OCI-LY7 (cell line): ENCODE results near the gene BHLHA15. TPM values are rescaled to one million over a fixed set of nuclear protein-coding genes. Genes with fewer than 3 reads are reported as not detected.

Experiments
- BruUV-seq: library from RNA; stranded (reverse); fragments of 400-500 nt; replicated peaks from 2 replicates; lab custom pipeline; 2021; lab: Mats Ljungman, UMichigan
- CTCF ChIA-PET: fragments of 300-600 bp; sonication (Branson Sonifier 250); formaldehyde crosslinking; loops from one replicate; lab custom pipeline; 2022; ENCODE audit warnings: antibody characterized with exemption; ENCODE audit not compliant: unreplicated experiment; lab: Charles Lee
- POLR2A ChIA-PET: fragments of 300-600 bp; sonication (Branson Sonifier 250); formaldehyde crosslinking; loops from one replicate; lab custom pipeline; 2022; ENCODE audit warnings: antibody characterized with exemption; lab: Charles Lee
- DNase-seq: peaks from one replicate; pipeline ENCODE4 v3.0.0-alpha.2; 2015; ENCODE audit warnings: low spot score
- H2AFZ ChIP-seq: fragments of 200-600 bp; sonication (generic), shearing (Covaris generic); 2 replicates; pipeline ENCODE4 v1.6.1; 2014; ENCODE audit warnings: mild to moderate bottlenecking, antibody characterized with exemption, low read length, moderate library complexity
- H3K27ac ChIP-seq: fragments of 200-600 bp; sonication (generic); 2 replicates; pipeline ENCODE4 v1.5.1; 2014; ENCODE audit warnings: mixed run types, low read depth, mild to moderate bottlenecking, moderate library complexity, low read length, inconsistent platforms; ENCODE audit not compliant: poor library complexity, severe bottlenecking
- H3K36me3 ChIP-seq: fragments of 200-600 bp; sonication (generic); 2 replicates; pipeline ENCODE4 v1.6.1; 2014; ENCODE audit warnings: mild to moderate bottlenecking, antibody characterized with exemption, low read length, moderate library complexity, mixed read lengths; ENCODE audit not compliant: insufficient read depth
- H3K4me1 ChIP-seq: fragments of 200-600 bp; sonication (generic); 2 replicates; pipeline ENCODE4 v1.5.1; 2014; ENCODE audit warnings: mild to moderate bottlenecking, low read length; ENCODE audit not compliant: insufficient read depth, poor library complexity, severe bottlenecking
- H3K4me2 ChIP-seq: fragments of 200-600 bp; sonication (generic); 2 replicates; pipeline ENCODE4 v1.6.1; 2014; ENCODE audit warnings: mild to moderate bottlenecking, low read length
- H3K4me3 ChIP-seq: fragments of 200-600 bp; sonication (generic); 2 replicates; pipeline ENCODE4 v1.5.1; 2014; ENCODE audit warnings: mild to moderate bottlenecking, low read depth, low read length; ENCODE audit not compliant: poor library complexity, severe bottlenecking
- H3K79me2 ChIP-seq: fragments of 200-600 bp; sonication (generic); 2 replicates; pipeline ENCODE4 v1.6.1; 2016; ENCODE audit warnings: low read depth, mild to moderate bottlenecking, low read length, moderate library complexity, mixed read lengths; ENCODE audit not compliant: insufficient read depth
- H3K9me2 ChIP-seq: fragments of 200-600 bp; sonication (generic); 2 replicates; pipeline ENCODE4 v1.6.1; 2016; ENCODE audit warnings: mild to moderate bottlenecking, low read length, mixed read lengths; ENCODE audit not compliant: insufficient read depth
- H3K9me3 ChIP-seq: fragments of 200-600 bp; sonication (generic); 2 replicates; pipeline ENCODE4 v1.6.1; 2014; ENCODE audit warnings: mild to moderate bottlenecking, mixed run types, low read length, mixed read lengths
- H4K20me1 ChIP-seq: fragments of 200-600 bp; sonication (generic); 2 replicates; pipeline ENCODE4 v1.6.1; 2014; ENCODE audit warnings: mild to moderate bottlenecking, antibody characterized with exemption, low read length, moderate library complexity, mixed read lengths; ENCODE audit not compliant: insufficient read depth
- CTCF ChIP-seq: fragments of 200-600 bp; sonication (generic); conservative IDR thresholded peaks from 2 replicates; pipeline ENCODE4 v1.5.1; 2014; ENCODE audit warnings: mild to moderate bottlenecking, antibody characterized with exemption, low read length, moderate library complexity, mixed read lengths
- EZH2phosphoT487 ChIP-seq: fragments of 200-600 bp; sonication (generic); IDR thresholded peaks from 2 replicates; pipeline ENCODE4 v1.6.1; 2018; ENCODE audit warnings: low read depth, borderline replicate concordance, mild to moderate bottlenecking, mixed run types, antibody characterized with exemption, low read length, moderate library complexity, mixed read lengths
- intact Hi-C: fragments of 100-400 bp; cut with micrococcal nuclease; formaldehyde crosslinking; loops from one replicate; pipeline ENCODE4 v1.10.0; 2022; ENCODE audit not compliant: unreplicated experiment
- total RNA-seq, 2 experiments: library from RNA; depleted of rRNA in 1 of 2; stranded (reverse); fragments of >200 nt in 1 of 2; shearing (Covaris generic) in 1 of 2; gene quantifications; 2 replicates each; pipeline ENCODE4 v1.2.3, GENCODE V29; 2014 to 2022

Gene BHLHA15
- total RNA-seq, 2 experiments from 2014 or later, result 0.69 to 4.3 TPM

GRCh38 chr7:98257701-98258100 is 46.5 kb downstream of the BHLHA15 start:
- Histone ChIP-seq H3K36me3 (peaks cover 26% of the 10 kb centered on the region), H2AFZ (no peak overlapping the region), H3K4me2 (no peak overlapping the region), H3K27ac (no peak overlapping the region), H3K4me3 (no peak overlapping the region), H3K9me2 (no peaks in the 10 kb centered on the region), H3K79me2 (peaks cover 2% of the 10 kb centered on the region; the same call in 1 of the 2 replicates), H3K4me1 (peaks cover 5% of the 10 kb centered on the region), H3K9me3 (peaks cover 4% of the 10 kb centered on the region; the same call in 1 of the 2 replicates), H4K20me1 (no peaks in the 10 kb centered on the region)
- intact Hi-C loops, result no loop called here
- ChIA-PET POLR2A (interaction anchor here (0.7 kb wide), 1 partner anchor 285 kb away, joined by 5 read pairs; no protein-coding TSS in a partner anchor), CTCF (no interaction called here)
- TF ChIP-seq CTCF, result no peak
- no peak for TF ChIP-seq EZH2phosphoT487
- no TSS peak for BruUV-seq
- no peak for DNase-seq

Other genes starting within 250 kb of the BHLHA15 start
- not detected in 2 replicates for gene OCM2, start 221.2 kb upstream of the BHLHA15 start, total RNA-seq (2014; rRNA removed; shearing (Covaris generic))
- not detected in 2 replicates for gene OCM2, start 221.2 kb upstream of the BHLHA15 start, total RNA-seq (2022)
- 9.1 and 10.0 TPM in 2 replicates for gene LMTK2, start 104.6 kb upstream of the BHLHA15 start, total RNA-seq (2014; rRNA removed; shearing (Covaris generic))
- gene LMTK2, start 104.6 kb upstream of the BHLHA15 start, total RNA-seq (2022), result 17.5 and 18.3 TPM in 2 replicates
- 17.9 and 23.2 TPM in 2 replicates for gene TECPR1, start 40.8 kb downstream of the BHLHA15 start, total RNA-seq (2014; rRNA removed; shearing (Covaris generic))
- 36.4 and 38.1 TPM in 2 replicates for gene TECPR1, start 40.8 kb downstream of the BHLHA15 start, total RNA-seq (2022)
- 18.0 and 18.4 TPM in 2 replicates for gene BRI3, start 70.2 kb downstream of the BHLHA15 start, total RNA-seq (2014; rRNA removed; shearing (Covaris generic))
- gene BRI3, start 70.2 kb downstream of the BHLHA15 start, total RNA-seq (2022), result 49.8 and 52.1 TPM in 2 replicates
- gene BAIAP2L1, start 189.7 kb downstream of the BHLHA15 start, total RNA-seq (2014; rRNA removed; shearing (Covaris generic)), result not detected in 2 replicates
- gene BAIAP2L1, start 189.7 kb downstream of the BHLHA15 start, total RNA-seq (2022), result not detected in 2 replicates